DMS53 treated with DMSO at 0.1 percent for 48 hours (cell line): Measurements from ENCODE around the gene DNAL4.

ENCODE experiments used
- DNase-seq: peaks from one replicate; lab custom pipeline; 2025; ENCODE audit not compliant: unreplicated experiment; lab: John Stamatoyannopoulos, UW

Gene DNAL4

GRCh38 chr22:38793721-38794466 is at the start of gene DNAL4:
TSS of gene DNAL4 (minus strand) at chr22:38794143. CDS start at chr22:38782731, 11,412 bp downstream.
- peak; percentile 86 for DNase-seq

- peak; percentile 31 for DNase-seq
These were observed 49.3 kb upstream of the DNAL4 start for GRCh38 chr22:38843201-38843656.

- no peak for DNase-seq
These were observed 48.7 kb upstream of the DNAL4 start for GRCh38 chr22:38842512-38843200.

GRCh38 chr22:38841635-38842034 is 47.7 kb upstream of the DNAL4 start:
- no peak for DNase-seq

- no peak for DNase-seq
These were observed 47.3 kb upstream of the DNAL4 start for GRCh38 chr22:38841211-38841610.

GRCh38 chr22:38840129-38840528 is 46.2 kb upstream of the DNAL4 start:
- no peak for DNase-seq

- DNase-seq: no peak
These were observed 45.7 kb upstream of the DNAL4 start for GRCh38 chr22:38839686-38840085.

GRCh38 chr22:38837414-38837928 is 43.5 kb upstream of the DNAL4 start:
- no peak for DNase-seq

GRCh38 chr22:38835888-38836301 is 42.0 kb upstream of the DNAL4 start:
- DNase-seq: no peak

GRCh38 chr22:38834991-38835390 is 41.0 kb upstream of the DNAL4 start:
- DNase-seq: no peak

- no peak for DNase-seq
These were observed 40.4 kb upstream of the DNAL4 start for GRCh38 chr22:38834215-38834953.

- no peak for DNase-seq
These were observed 39.1 kb upstream of the DNAL4 start for GRCh38 chr22:38833061-38833460.

GRCh38 chr22:38832005-38832978 is 38.3 kb upstream of the DNAL4 start:
- DNase-seq: no peak

- DNase-seq: no peak
These were observed 37.4 kb upstream of the DNAL4 start for GRCh38 chr22:38831166-38831945.

- no peak for DNase-seq
These were observed 36.8 kb upstream of the DNAL4 start for GRCh38 chr22:38830845-38831108.

GRCh38 chr22:38830026-38830844 is 36.3 kb upstream of the DNAL4 start:
- no peak for DNase-seq

GRCh38 chr22:38829485-38829884 is 35.5 kb upstream of the DNAL4 start:
- no peak for DNase-seq

GRCh38 chr22:38828616-38829205 is 34.8 kb upstream of the DNAL4 start:
- DNase-seq: no peak

GRCh38 chr22:38828191-38828590 is 34.2 kb upstream of the DNAL4 start:
- no peak for DNase-seq
